Measurements from ENCODE around the gene CPED1. TPM values are rescaled to one million over a fixed set of nuclear protein-coding genes. Genes with fewer than 3 reads are reported as not detected.

Gene CPED1
- total RNA-seq, 1 experiment from 2014 or later: 0.13 TPM

- Histone ChIP-seq H2BK5ac (ENCODE audit: insufficient read length, low read length) (no peak overlapping the region), H3K9me3 (ENCODE audit: control insufficient read depth, low read depth, low read length) (no peaks in the 10 kb centered on the region), H4K20me1 (ENCODE audit: control insufficient read depth, insufficient read depth, insufficient read length) (no peaks in the 10 kb centered on the region), H2BK12ac (ENCODE audit: insufficient read length, low read depth, low read length) (no peak overlapping the region), H4K5ac (ENCODE audit: insufficient read length, low read depth, low read length) (no peak overlapping the region), H3K14ac (ENCODE audit: insufficient read depth, low read length) (no peak overlapping the region), H3K9ac (ENCODE audit: extremely low read depth, insufficient read length, low read length) (no peak overlapping the region), H3K79me2 (ENCODE audit: insufficient read depth, low read length) (no peaks in the 10 kb centered on the region), H2BK120ac (ENCODE audit: low read depth, low read length, poor library complexity, severe bottlenecking) (no peak overlapping the region), H3K27ac (ENCODE audit: insufficient read length, low read depth, low read length) (no peak overlapping the region), H2AK5ac (ENCODE audit: insufficient read length, low read length) (no peak overlapping the region), H3K4ac (ENCODE audit: low read depth, low read length) (no peak overlapping the region), H2BK20ac (ENCODE audit: low read depth, low read length, poor library complexity, severe bottlenecking) (no peak overlapping the region), H3K79me1 (ENCODE audit: insufficient read depth, low read depth, low read length, poor library complexity, severe bottlenecking) (no peaks in the 10 kb centered on the region), H3K56ac (ENCODE audit: insufficient read length, low read depth, low read length) (no peak overlapping the region), H3K4me2 (ENCODE audit: insufficient read depth, insufficient read length, low read length) (no peak overlapping the region), H4K91ac (ENCODE audit: insufficient read length, low read depth, low read length) (no peak overlapping the region), H3T11ph (ENCODE audit: low read length) (no peak overlapping the region), H2BK15ac (ENCODE audit: low read depth, low read length) (no peak overlapping the region), H3K4me1 (ENCODE audit: insufficient read depth, low read length) (no peaks in the 10 kb centered on the region), H2AFZ (ENCODE audit: low read length) (no peak overlapping the region), H4K8ac (replicated peaks; ENCODE audit: insufficient read length, low read depth, low read length) (no peak overlapping the region), H3K23ac (ENCODE audit: insufficient read length, low read depth, low read length) (no peak overlapping the region), H3K23me2 (ENCODE audit: insufficient read length, low read depth, low read length, poor library complexity, severe bottlenecking) (no peaks in the 10 kb centered on the region), H3K18ac (ENCODE audit: insufficient read length, low read depth, low read length) (no peak overlapping the region), H3K27me3 (ENCODE audit: insufficient read depth, low read length) (no peaks in the 10 kb centered on the region)
- DNase-seq: no peak
- H3K4me3 Mint-ChIP-seq: no peak overlapping the region
- TF ChIP-seq, protein P1, sequence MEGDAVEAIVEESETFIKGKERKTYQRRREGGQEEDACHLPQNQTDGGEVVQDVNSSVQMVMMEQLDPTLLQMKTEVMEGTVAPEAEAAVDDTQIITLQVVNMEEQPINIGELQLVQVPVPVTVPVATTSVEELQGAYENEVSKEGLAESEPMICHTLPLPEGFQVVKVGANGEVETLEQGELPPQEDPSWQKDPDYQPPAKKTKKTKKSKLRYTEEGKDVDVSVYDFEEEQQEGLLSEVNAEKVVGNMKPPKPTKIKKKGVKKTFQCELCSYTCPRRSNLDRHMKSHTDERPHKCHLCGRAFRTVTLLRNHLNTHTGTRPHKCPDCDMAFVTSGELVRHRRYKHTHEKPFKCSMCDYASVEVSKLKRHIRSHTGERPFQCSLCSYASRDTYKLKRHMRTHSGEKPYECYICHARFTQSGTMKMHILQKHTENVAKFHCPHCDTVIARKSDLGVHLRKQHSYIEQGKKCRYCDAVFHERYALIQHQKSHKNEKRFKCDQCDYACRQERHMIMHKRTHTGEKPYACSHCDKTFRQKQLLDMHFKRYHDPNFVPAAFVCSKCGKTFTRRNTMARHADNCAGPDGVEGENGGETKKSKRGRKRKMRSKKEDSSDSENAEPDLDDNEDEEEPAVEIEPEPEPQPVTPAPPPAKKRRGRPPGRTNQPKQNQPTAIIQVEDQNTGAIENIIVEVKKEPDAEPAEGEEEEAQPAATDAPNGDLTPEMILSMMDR (conservative IDR thresholded peaks at IDR 0.05): no peak
- peaks cover 0 to 2% of the 10 kb centered on the region in 2 experiments; a peak in 1 of 5 replicates for H3K9me3 Mint-ChIP-seq
- peaks cover 3 to 17% of the 10 kb centered on the region in 2 experiments; a peak in 2 of 4 replicates for H3K4me1 Mint-ChIP-seq
- H3K36me3 Mint-ChIP-seq (ENCODE audit: insufficient read depth in 1 of 3, low read depth in 3 of 3): no peaks in the 10 kb centered on the region
- H3K27ac Mint-ChIP-seq: no peak overlapping the region
- no CpG with 5 or more reads among the region's 5 CpGs for WGBS (ENCODE audit: extremely low coverage, insufficient read length, low lambda C conversion rate)
- H3K27me3 Mint-ChIP-seq (ENCODE audit: low read depth): no peaks in the 10 kb centered on the region
Observed at GRCh38 chr7:121030308-121030707, 41.8 kb downstream of the CPED1 start.

All from H9 (cell line).